Measurements from ENCODE around the gene CHN2.

The CHN2 gene

DNA sequence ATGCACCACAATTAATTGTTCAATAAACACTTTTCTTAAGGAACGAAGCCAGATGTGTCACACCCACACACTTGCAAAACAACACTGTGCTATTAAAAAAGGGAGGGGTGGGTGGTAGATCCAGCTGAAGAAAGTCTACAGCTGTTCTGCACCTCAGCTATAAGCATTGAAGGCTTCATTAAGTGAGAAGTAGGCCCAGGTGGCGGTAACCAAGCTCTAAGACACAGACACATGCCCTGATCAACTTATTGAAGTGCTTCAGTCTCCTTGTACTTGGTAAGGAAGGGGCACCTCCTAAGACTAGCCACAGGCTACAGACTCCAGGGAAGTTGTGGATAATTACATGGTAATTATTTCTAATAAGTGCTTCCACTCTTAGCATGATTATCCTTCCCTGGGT is 43.7 kb upstream of the CHN2 start:
- Histone ChIP-seq H3K9me3 (ENCODE audit: insufficient read depth, low read length) (no peaks in the 10 kb centered on the region), H3F3A (ENCODE audit: insufficient read depth) (no peaks in the 10 kb centered on the region), H3K4me3 (ENCODE audit: insufficient read depth, low read length, poor library complexity, severe bottlenecking) (no peak overlapping the region), H3K27ac (ENCODE audit: low read depth, low read length) (no peak overlapping the region), H3K9ac (ENCODE audit: low read length) (no peak overlapping the region), H4K20me1 (ENCODE audit: low read depth, low read length) (no peaks in the 10 kb centered on the region), H3K4me2 (ENCODE audit: low read depth, low read length, poor library complexity, severe bottlenecking) (no peak overlapping the region), H3K27me3 (ENCODE audit: low read length) (no peaks in the 10 kb centered on the region), H3K9me2 (replicated peaks; ENCODE audit: insufficient read depth, low read length) (no peaks in the 10 kb centered on the region), H3K79me2 (ENCODE audit: insufficient read depth, low read length) (no peaks in the 10 kb centered on the region), H2AFZ (ENCODE audit: low read depth, low read length, severe bottlenecking) (no peak overlapping the region), H3K36me3 (ENCODE audit: low read length) (no peaks in the 10 kb centered on the region)
- TF ChIP-seq, protein P1, sequence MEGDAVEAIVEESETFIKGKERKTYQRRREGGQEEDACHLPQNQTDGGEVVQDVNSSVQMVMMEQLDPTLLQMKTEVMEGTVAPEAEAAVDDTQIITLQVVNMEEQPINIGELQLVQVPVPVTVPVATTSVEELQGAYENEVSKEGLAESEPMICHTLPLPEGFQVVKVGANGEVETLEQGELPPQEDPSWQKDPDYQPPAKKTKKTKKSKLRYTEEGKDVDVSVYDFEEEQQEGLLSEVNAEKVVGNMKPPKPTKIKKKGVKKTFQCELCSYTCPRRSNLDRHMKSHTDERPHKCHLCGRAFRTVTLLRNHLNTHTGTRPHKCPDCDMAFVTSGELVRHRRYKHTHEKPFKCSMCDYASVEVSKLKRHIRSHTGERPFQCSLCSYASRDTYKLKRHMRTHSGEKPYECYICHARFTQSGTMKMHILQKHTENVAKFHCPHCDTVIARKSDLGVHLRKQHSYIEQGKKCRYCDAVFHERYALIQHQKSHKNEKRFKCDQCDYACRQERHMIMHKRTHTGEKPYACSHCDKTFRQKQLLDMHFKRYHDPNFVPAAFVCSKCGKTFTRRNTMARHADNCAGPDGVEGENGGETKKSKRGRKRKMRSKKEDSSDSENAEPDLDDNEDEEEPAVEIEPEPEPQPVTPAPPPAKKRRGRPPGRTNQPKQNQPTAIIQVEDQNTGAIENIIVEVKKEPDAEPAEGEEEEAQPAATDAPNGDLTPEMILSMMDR (IDR thresholded peaks at IDR 0.05; ENCODE audit: insufficient read depth, low read length, poor library complexity, severe bottlenecking) = no peak
- TF ChIP-seq EZH2phosphoT487 (conservative IDR thresholded peaks at IDR 0.05; ENCODE audit: low read length) = no peak

DNA sequence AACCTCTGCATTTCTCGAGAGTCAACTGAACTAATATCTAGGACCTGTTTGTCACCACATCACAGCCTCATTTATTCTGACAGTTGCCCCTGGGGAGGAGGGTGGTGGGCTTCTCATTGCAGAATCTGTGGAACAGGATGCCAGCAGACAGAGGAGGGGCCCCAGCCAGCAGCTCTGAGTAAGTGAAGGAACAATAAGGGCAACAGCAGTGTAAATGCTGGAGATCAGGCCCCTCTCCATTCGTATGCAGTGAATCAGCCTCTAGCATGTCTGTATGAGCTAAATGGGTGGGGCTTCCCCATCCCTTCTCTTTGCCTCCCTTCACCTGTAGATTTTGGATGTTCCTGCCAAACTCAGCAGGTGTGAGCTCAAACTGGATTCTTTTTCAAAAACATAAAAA is 40.5 kb upstream of the CHN2 start:
- TF ChIP-seq, protein P1 (IDR thresholded peaks at IDR 0.05; ENCODE audit: insufficient read depth, low read length, poor library complexity, severe bottlenecking) = no peak
- no peak for TF ChIP-seq EZH2phosphoT487 (conservative IDR thresholded peaks at IDR 0.05; ENCODE audit: low read length)
- H3K9ac ChIP-seq (ENCODE audit: low read length) = no peak overlapping the region
- no peak overlapping the region for H3K27ac ChIP-seq (ENCODE audit: low read depth, low read length)
- no peaks in the 10 kb centered on the region for H3K36me3 ChIP-seq (ENCODE audit: low read length)
- no peaks in the 10 kb centered on the region for H3K27me3 ChIP-seq (ENCODE audit: low read length)
- H3F3A ChIP-seq (ENCODE audit: insufficient read depth) = no peaks in the 10 kb centered on the region
- no peaks in the 10 kb centered on the region for H3K9me3 ChIP-seq (ENCODE audit: insufficient read depth, low read length)
- no peak overlapping the region for H3K4me3 ChIP-seq (ENCODE audit: insufficient read depth, low read length, poor library complexity, severe bottlenecking)
- H3K4me2 ChIP-seq (ENCODE audit: low read depth, low read length, poor library complexity, severe bottlenecking) = no peak overlapping the region
- H3K9me2 ChIP-seq (replicated peaks; ENCODE audit: insufficient read depth, low read length) = no peaks in the 10 kb centered on the region
- H2AFZ ChIP-seq (ENCODE audit: low read depth, low read length, severe bottlenecking) = no peak overlapping the region
- H3K79me2 ChIP-seq (ENCODE audit: insufficient read depth, low read length) = no peaks in the 10 kb centered on the region
- H4K20me1 ChIP-seq (ENCODE audit: low read depth, low read length) = no peaks in the 10 kb centered on the region

DNA sequence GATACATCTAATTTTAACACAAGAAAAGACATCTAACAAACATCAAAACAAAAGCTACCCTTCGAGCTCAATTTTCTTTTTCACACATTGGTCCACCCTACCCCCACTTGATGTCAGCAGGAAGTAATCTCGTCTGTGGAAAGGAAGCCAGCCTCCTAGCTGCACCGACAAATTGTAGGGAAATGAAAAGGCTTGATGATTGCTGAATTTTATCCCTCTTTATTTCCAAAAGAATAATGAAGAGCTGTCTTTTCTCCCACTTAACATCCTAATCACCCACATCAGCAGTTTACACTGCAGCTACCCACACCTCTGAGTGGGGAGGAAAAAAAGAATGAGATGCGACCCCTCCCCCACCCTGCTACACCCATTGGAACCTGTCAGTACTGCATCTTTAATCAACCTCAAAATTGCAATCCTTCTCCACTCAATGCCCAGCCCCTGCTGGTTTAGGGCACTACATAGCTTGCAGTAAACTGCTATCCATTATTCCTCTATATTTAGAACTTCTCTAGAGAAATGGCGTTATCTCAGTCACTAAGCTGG is 37.6 kb upstream of the CHN2 start:
- H3K27me3 ChIP-seq (ENCODE audit: low read length) = no peaks in the 10 kb centered on the region
- no peaks in the 10 kb centered on the region for H3K79me2 ChIP-seq (ENCODE audit: insufficient read depth, low read length)
- no peaks in the 10 kb centered on the region for H3K9me3 ChIP-seq (ENCODE audit: insufficient read depth, low read length)
- no peaks in the 10 kb centered on the region for H3K9me2 ChIP-seq (replicated peaks; ENCODE audit: insufficient read depth, low read length)
- H3F3A ChIP-seq (ENCODE audit: insufficient read depth) = no peaks in the 10 kb centered on the region
- TF ChIP-seq, protein P1 (IDR thresholded peaks at IDR 0.05; ENCODE audit: insufficient read depth, low read length, poor library complexity, severe bottlenecking) = no peak
- TF ChIP-seq EZH2phosphoT487 (conservative IDR thresholded peaks at IDR 0.05; ENCODE audit: low read length) = no peak
- H4K20me1 ChIP-seq (ENCODE audit: low read depth, low read length) = no peaks in the 10 kb centered on the region
- no peak overlapping the region for H3K4me3 ChIP-seq (ENCODE audit: insufficient read depth, low read length, poor library complexity, severe bottlenecking)
- H3K27ac ChIP-seq (ENCODE audit: low read depth, low read length) = no peak overlapping the region
- H3K4me2 ChIP-seq (ENCODE audit: low read depth, low read length, poor library complexity, severe bottlenecking) = no peak overlapping the region
- no peak overlapping the region for H3K9ac ChIP-seq (ENCODE audit: low read length)
- H2AFZ ChIP-seq (ENCODE audit: low read depth, low read length, severe bottlenecking) = no peak overlapping the region
- H3K36me3 ChIP-seq (ENCODE audit: low read length) = no peaks in the 10 kb centered on the region
